HEK293 (cell line): Measurements from ENCODE around the gene C2CD4A.
A peak's percentile ranks its signal among the peaks of the same experiment; 100 is the strongest.

Experiments
- FEZF1 ChIP-seq: fragments of 450-650 bp; formaldehyde crosslinking; IDR thresholded peaks from 2 replicates; pipeline ENCODE4 v1.5.1; 2016; ENCODE audit warnings: missing biosample characterization, missing genetic modification characterization
- HIC1 ChIP-seq: fragments of 450-650 bp; formaldehyde crosslinking; IDR thresholded peaks from 2 replicates; pipeline ENCODE4 v1.5.1; 2016; ENCODE audit warnings: missing biosample characterization, missing genetic modification characterization
- KLF1 ChIP-seq: fragments of 450-650 bp; formaldehyde crosslinking; IDR thresholded peaks from 2 replicates; pipeline ENCODE4 v1.5.1; 2016; ENCODE audit warnings: missing biosample characterization, missing genetic modification characterization
- KLF7 ChIP-seq: fragments of 450-650 bp; formaldehyde crosslinking; IDR thresholded peaks from 2 replicates; pipeline ENCODE4 v1.5.1; 2016; ENCODE audit warnings: missing biosample characterization, missing genetic modification characterization, borderline replicate concordance
- KLF8 ChIP-seq: fragments of 450-650 bp; formaldehyde crosslinking; IDR thresholded peaks from 2 replicates; pipeline ENCODE4 v1.5.1; 2016; ENCODE audit warnings: missing biosample characterization, missing genetic modification characterization
- REST ChIP-seq: fragments of 450-650 bp; formaldehyde crosslinking; IDR thresholded peaks from 2 replicates; pipeline ENCODE4 v1.5.1; 2016; ENCODE audit warnings: missing biosample characterization, missing genetic modification characterization
- SCRT2 ChIP-seq: fragments of 450-650 bp; formaldehyde crosslinking; IDR thresholded peaks from 2 replicates; pipeline ENCODE4 v1.5.1; 2016; ENCODE audit warnings: missing biosample characterization, missing genetic modification characterization
- SP2 ChIP-seq: fragments of 450-650 bp; formaldehyde crosslinking; IDR thresholded peaks from 2 replicates; pipeline ENCODE4 v1.5.1; 2016; ENCODE audit warnings: missing biosample characterization, missing genetic modification characterization
- TCF7L2 ChIP-seq: IDR thresholded peaks from 2 replicates; pipeline ENCODE4 v1.6.1; 2011; ENCODE audit warnings: low read depth, mild to moderate bottlenecking, inconsistent platforms, low read length, moderate library complexity, borderline replicate concordance
- ZBTB1 ChIP-seq: fragments of 450-650 bp; formaldehyde crosslinking; IDR thresholded peaks from 2 replicates; pipeline ENCODE4 v1.5.1; 2016; ENCODE audit warnings: missing biosample characterization, missing genetic modification characterization
- ZBTB20 ChIP-seq: fragments of 450-650 bp; formaldehyde crosslinking; IDR thresholded peaks from 2 replicates; pipeline ENCODE4 v1.5.1; 2016; ENCODE audit warnings: missing biosample characterization, missing genetic modification characterization
- ZFHX2 ChIP-seq: fragments of 450-650 bp; formaldehyde crosslinking; conservative IDR thresholded peaks from 2 replicates; pipeline ENCODE4 v1.5.1; 2016; ENCODE audit warnings: missing biosample characterization, missing genetic modification characterization
- ZFP69B ChIP-seq: fragments of 450-650 bp; formaldehyde crosslinking; IDR thresholded peaks from 2 replicates; pipeline ENCODE4 v1.5.1; 2016; ENCODE audit warnings: missing biosample characterization, missing genetic modification characterization
- ZNF133 ChIP-seq: fragments of 450-650 bp; formaldehyde crosslinking; IDR thresholded peaks from 2 replicates; pipeline ENCODE4 v1.5.1; 2016; ENCODE audit warnings: missing biosample characterization, missing genetic modification characterization
- ZNF138 ChIP-seq: fragments of 450-650 bp; formaldehyde crosslinking; IDR thresholded peaks from 2 replicates; pipeline ENCODE4 v1.5.1; 2016; ENCODE audit warnings: missing biosample characterization, missing genetic modification characterization, borderline replicate concordance
- ZNF16 ChIP-seq: fragments of 450-650 bp; formaldehyde crosslinking; IDR thresholded peaks from 2 replicates; pipeline ENCODE4 v1.5.1; 2016; ENCODE audit warnings: low read depth, missing biosample characterization, missing genetic modification characterization
- ZNF19 ChIP-seq: fragments of 450-650 bp; formaldehyde crosslinking; IDR thresholded peaks from 2 replicates; pipeline ENCODE4; 2016; ENCODE audit warnings: missing biosample characterization, missing genetic modification characterization, low read depth
- ZNF214 ChIP-seq: fragments of 450-650 bp; formaldehyde crosslinking; IDR thresholded peaks from 2 replicates; pipeline ENCODE4 v1.5.1; 2017; ENCODE audit warnings: missing biosample characterization, mild to moderate bottlenecking, missing genetic modification characterization, borderline replicate concordance
- ZNF280D ChIP-seq: fragments of 450-650 bp; formaldehyde crosslinking; IDR thresholded peaks from 2 replicates; pipeline ENCODE4 v1.5.1; 2016; ENCODE audit warnings: missing biosample characterization, missing genetic modification characterization
- ZNF341 ChIP-seq: fragments of 450-650 bp; formaldehyde crosslinking; IDR thresholded peaks from 2 replicates; pipeline ENCODE4; 2016; ENCODE audit warnings: low read depth, missing biosample characterization, missing genetic modification characterization
- ZNF37A ChIP-seq: fragments of 450-650 bp; IDR thresholded peaks from 2 replicates; pipeline ENCODE4 v1.5.1; 2018; ENCODE audit warnings: missing biosample characterization, missing genetic modification characterization
- ZNF416 ChIP-seq: fragments of 450-650 bp; formaldehyde crosslinking; IDR thresholded peaks from 2 replicates; pipeline ENCODE4 v1.5.1; 2016; ENCODE audit warnings: missing biosample characterization, missing genetic modification characterization
- ZNF426 ChIP-seq: fragments of 450-650 bp; formaldehyde crosslinking; IDR thresholded peaks from 2 replicates; pipeline ENCODE4 v1.5.1; 2017; ENCODE audit warnings: missing biosample characterization, missing genetic modification characterization, mild to moderate bottlenecking, inconsistent platforms, moderate library complexity
- ZNF433 ChIP-seq: fragments of 450-650 bp; formaldehyde crosslinking; IDR thresholded peaks from 2 replicates; pipeline ENCODE4 v1.5.1; 2016; ENCODE audit warnings: missing biosample characterization, missing genetic modification characterization, low read depth
- ZNF48 ChIP-seq: fragments of 450-650 bp; formaldehyde crosslinking; IDR thresholded peaks from 2 replicates; pipeline ENCODE4 v1.5.1; 2016; ENCODE audit warnings: missing biosample characterization, missing genetic modification characterization
- ZNF488 ChIP-seq: fragments of 450-650 bp; formaldehyde crosslinking; IDR thresholded peaks from 2 replicates; pipeline ENCODE4 v1.5.1; 2016; ENCODE audit warnings: missing biosample characterization, missing genetic modification characterization
- ZNF580 ChIP-seq: fragments of 450-650 bp; formaldehyde crosslinking; IDR thresholded peaks from 2 replicates; pipeline ENCODE4 v1.5.1; 2016; ENCODE audit warnings: missing biosample characterization, missing genetic modification characterization
- ZNF596 ChIP-seq: fragments of 450-650 bp; IDR thresholded peaks from 2 replicates; pipeline ENCODE4 v1.5.0; 2018; ENCODE audit warnings: missing biosample characterization, mild to moderate bottlenecking, missing genetic modification characterization, moderate library complexity
- ZNF624 ChIP-seq: fragments of 450-650 bp; formaldehyde crosslinking; IDR thresholded peaks from 2 replicates; pipeline ENCODE4 v1.5.1; 2017; ENCODE audit warnings: missing biosample characterization, missing genetic modification characterization
- ZNF670 ChIP-seq: fragments of 450-650 bp; formaldehyde crosslinking; IDR thresholded peaks from 2 replicates; pipeline ENCODE4 v1.5.1; 2016; ENCODE audit warnings: missing biosample characterization, missing genetic modification characterization, low read depth
- ZNF785 ChIP-seq: fragments of 450-650 bp; formaldehyde crosslinking; IDR thresholded peaks from 2 replicates; pipeline ENCODE4 v1.5.1; 2016; ENCODE audit warnings: missing biosample characterization, missing genetic modification characterization

The C2CD4A gene

GRCh38 chr15:62066663-62067447 is at the start of gene C2CD4A (continued):
- no peak for TF ChIP-seq ZNF19
- TF ChIP-seq ZNF433 (tag by site-specific recombination): no peak
- no peak for TF ChIP-seq ZNF670 (tag by site-specific recombination)
- no peak for TF ChIP-seq ZNF426 (tag by site-specific recombination)
- no peak for TF ChIP-seq ZFHX2 (tag by site-specific recombination)
- no peak for TF ChIP-seq ZNF138 (tag by site-specific recombination)
- TF ChIP-seq ZBTB20 (tag by site-specific recombination): peak; percentile 53
- no peak for TF ChIP-seq ZNF48
- TF ChIP-seq SP2 (tag by site-specific recombination): no peak
- no peak for TF ChIP-seq ZBTB1 (tag by site-specific recombination)
- TF ChIP-seq ZNF37A: no peak
- no peak for TF ChIP-seq ZNF416 (tag by site-specific recombination)
- no peak for TF ChIP-seq TCF7L2
- no peak for TF ChIP-seq FEZF1 (tag by site-specific recombination)
- no peak for TF ChIP-seq KLF7 (tag by site-specific recombination)
- TF ChIP-seq ZNF214 (tag by site-specific recombination): no peak
- no peak for TF ChIP-seq ZNF133 (tag by site-specific recombination)
- TF ChIP-seq SCRT2: no peak
- TF ChIP-seq ZFP69B (tag by site-specific recombination): no peak
- no peak for TF ChIP-seq ZNF624 (tag by site-specific recombination)
- TF ChIP-seq ZNF596: no peak
- TF ChIP-seq REST (tag by site-specific recombination): peak; percentile 81
- TF ChIP-seq HIC1 (tag by site-specific recombination): no peak
- TF ChIP-seq KLF1: no peak
- no peak for TF ChIP-seq ZNF16 (tag by site-specific recombination)
- no peak for TF ChIP-seq ZNF280D (tag by site-specific recombination)
- TF ChIP-seq ZNF341: peak; percentile 96
- TF ChIP-seq ZNF488 (tag by site-specific recombination): no peak
- TF ChIP-seq ZNF785 (tag by site-specific recombination): no peak
- 0 out of 2 replicates have a peak, but pooled peaks have one; percentile 43 for TF ChIP-seq KLF8 (tag by site-specific recombination)
- no peak for TF ChIP-seq ZNF580 (tag by site-specific recombination)
